Naive B cell (primary cell): Measurements from ENCODE around the gene KYAT1. TPM values are rescaled to one million over a fixed set of nuclear protein-coding genes. Genes with fewer than 3 reads are reported as not detected.

Experiments
- ATAC-seq, 2 donors: fragments of 150-1000 bp; cut with Tn5 transposase; 2 replicates each; pipeline ENCODE4 v1.10.0; 2021; ENCODE audit warnings: low read depth in 2 of 2, mild to moderate bottlenecking in 2 of 2, moderate library complexity in 2 of 2
- DNase-seq: peaks from one replicate; pipeline ENCODE4 v3.0.0; 2022
- H3K27ac Mint-ChIP-seq, 6 donors: one replicate each; pipeline ENCODE4 v1.8.0; 2020 to 2022; ENCODE audit warnings: mild to moderate bottlenecking in 6 of 6, mixed read lengths in 6 of 6, moderate library complexity in 5 of 6, inconsistent platforms in 2 of 6
- H3K27me3 Mint-ChIP-seq, 3 donors: one replicate each; pipeline ENCODE4 v1.8.0; 2021 to 2022; ENCODE audit warnings: mixed read lengths in 3 of 3, mild to moderate bottlenecking in 1 of 3
- H3K36me3 Mint-ChIP-seq, 2 donors: one replicate each; pipeline ENCODE4 v1.8.0; 2020 to 2022; ENCODE audit warnings: mixed read lengths in 2 of 2, inconsistent platforms in 1 of 2, mild to moderate bottlenecking in 1 of 2
- H3K4me1 Mint-ChIP-seq, 3 donors: one replicate each; pipeline ENCODE4 v1.8.0; 2020 to 2022; ENCODE audit warnings: mixed read lengths in 3 of 3, inconsistent platforms in 1 of 3, mild to moderate bottlenecking in 1 of 3, moderate library complexity in 1 of 3
- H3K4me3 Mint-ChIP-seq, 8 donors: one replicate each; pipeline ENCODE4 v1.8.0; 2020 to 2022; ENCODE audit warnings: mild to moderate bottlenecking in 8 of 8, mixed read lengths in 8 of 8, moderate library complexity in 8 of 8, inconsistent platforms in 2 of 8
- H3K9me3 Mint-ChIP-seq, 7 donors: one replicate each; pipeline ENCODE4 v1.8.0; 2020 to 2022; ENCODE audit warnings: mixed read lengths in 7 of 7, mild to moderate bottlenecking in 5 of 7, inconsistent platforms in 2 of 7, moderate library complexity in 1 of 7
- polyA plus RNA-seq, 6 donors: library from polyadenylated mRNA; unstranded; fragments of 300-500 nt; fragmentation: Illumina TruSeq; gene quantifications; one replicate each; pipeline ENCODE4 v1.2.3, GENCODE V29; 2021; ENCODE audit warnings: low read depth in 6 of 6

The KYAT1 gene
- polyA plus RNA-seq, 6 donors from 2014 or later, result 7.0 to 9.7 (median 8.5) TPM

DNA sequence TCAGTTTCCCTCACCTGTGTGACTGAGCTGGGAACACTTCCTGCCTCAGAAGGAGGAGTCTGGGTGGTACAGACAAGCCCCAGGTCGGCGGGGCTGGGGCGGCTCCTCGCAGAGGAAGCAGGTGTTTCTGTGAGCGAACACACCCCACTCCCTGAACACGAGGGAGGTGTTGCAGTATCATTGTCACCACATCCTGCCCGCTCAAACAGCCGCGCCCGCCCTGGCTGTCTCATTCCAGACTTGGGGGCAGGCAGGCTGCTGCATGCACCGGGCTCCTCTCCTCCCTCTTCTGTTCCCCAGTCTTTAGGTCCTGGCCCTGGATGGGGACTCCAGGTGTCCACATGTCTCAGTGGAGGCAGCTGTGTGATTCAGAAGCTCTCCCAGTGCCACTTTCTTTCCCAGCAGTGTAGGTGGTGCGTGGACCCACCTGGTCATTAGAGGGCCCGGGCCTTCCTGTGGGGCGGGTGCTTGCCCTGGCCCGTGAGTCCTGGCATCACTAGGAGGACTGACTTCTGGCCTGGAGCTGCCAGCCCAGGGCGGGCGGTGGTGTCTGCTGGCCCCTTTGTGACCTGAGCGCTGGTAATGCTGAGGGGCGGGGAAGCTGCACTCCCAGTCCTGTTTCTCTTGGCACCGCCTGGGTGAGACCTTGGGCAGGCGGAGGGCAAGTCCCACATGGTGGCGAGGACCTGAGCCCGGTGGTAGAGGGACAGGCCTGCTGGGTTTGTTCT, 20.8 kb upstream of the KYAT1 start:
- H3K4me1 Mint-ChIP-seq, result peaks cover 28 to 45% (median 30%) of the 10 kb centered on the region in 3 donors
- DNase-seq (peak; percentile 85), ATAC-seq (peak; percentile 99)
- H3K4me3 Mint-ChIP-seq, result peak overlapping the region; percentile 49 to 90 (median 80)
- H3K9me3 Mint-ChIP-seq, result no peaks in the 10 kb centered on the region
- peaks cover 0 to 4% of the 10 kb centered on the region in 2 donors for H3K36me3 Mint-ChIP-seq
- no peaks in the 10 kb centered on the region for H3K27me3 Mint-ChIP-seq
- H3K27ac Mint-ChIP-seq, result peak overlapping the region; percentile 91 to 99 (median 98)

- Mint-ChIP-seq H3K9me3 (no peaks in the 10 kb centered on the region), H3K4me1 (peaks cover 28 to 45% (median 30%) of the 10 kb centered on the region in 3 donors), H3K27ac (peak overlapping the region; percentile 91 to 99 (median 98)), H3K27me3 (no peaks in the 10 kb centered on the region), H3K4me3 (peak overlapping the region; percentile 49 to 90 (median 80)), H3K36me3 (no peaks in the 10 kb centered on the region)
- DNase-seq (no peak), ATAC-seq (peak in 1 of 2 donors; percentile 24)
Measured at GRCh38 chr9:128901822-128902221, 20.1 kb upstream of the KYAT1 start.

DNA sequence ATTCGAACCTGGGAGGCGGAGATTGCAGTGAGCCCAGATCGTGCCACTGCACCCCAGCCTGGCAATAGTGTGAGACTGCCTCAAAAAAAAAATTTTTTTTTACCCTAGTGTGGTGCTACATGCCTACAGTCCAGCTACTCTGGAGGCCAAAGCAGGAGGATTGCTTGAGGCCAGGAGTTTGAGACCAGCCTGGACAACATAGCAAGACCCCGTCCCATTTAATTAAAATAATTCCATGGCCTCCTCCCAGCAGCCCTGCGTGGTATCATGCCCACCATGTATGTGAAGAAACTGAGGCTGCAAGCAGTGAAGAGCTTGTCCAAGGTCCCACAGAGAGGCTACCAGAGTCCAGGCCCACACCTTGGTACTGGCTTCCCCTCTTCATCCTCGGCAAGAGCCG, 19.6 kb upstream of the KYAT1 start:
- H3K4me1 Mint-ChIP-seq, result peaks cover 25 to 43% (median 34%) of the 10 kb centered on the region in 3 donors

GRCh38 chr9:128899566-128900322, 18.0 kb upstream of the KYAT1 start:
- Mint-ChIP-seq H3K4me1 (peaks cover 29 to 51% (median 41%) of the 10 kb centered on the region in 3 donors), H3K27ac (peak overlapping the region; percentile 66 to 99 (median 90)), H3K4me3 (peak overlapping the region in 7 of 8 donors; percentile 2 to 70 (median 25)), H3K9me3 (no peaks in the 10 kb centered on the region), H3K36me3 (peaks cover 0 to 3% of the 10 kb centered on the region in 2 donors), H3K27me3 (no peaks in the 10 kb centered on the region)
- no peak for DNase-seq
- ATAC-seq, result no peak

More for the DNA sequence above, 19.6 kb upstream of the KYAT1 start:
- ATAC-seq (no peak), DNase-seq (no peak)
- Mint-ChIP-seq H3K36me3 (no peaks in the 10 kb centered on the region), H3K4me3 (peak overlapping the region in 5 of 8 donors; percentile 5 to 74 (median 29)), H3K27me3 (no peaks in the 10 kb centered on the region), H3K9me3 (no peaks in the 10 kb centered on the region), H3K27ac (peak overlapping the region; percentile 41 to 99 (median 90))

GRCh38 chr9:128898845-128899565, 17.3 kb upstream of the KYAT1 start:
- H3K27me3 Mint-ChIP-seq, result no peaks in the 10 kb centered on the region
- H3K4me3 Mint-ChIP-seq, result peak overlapping the region in 2 of 8 donors; percentile 2 to 25
- peaks cover 30 to 52% (median 43%) of the 10 kb centered on the region in 3 donors for H3K4me1 Mint-ChIP-seq
- no peak for ATAC-seq
- H3K27ac Mint-ChIP-seq, result peak overlapping the region; percentile 66 to 99 (median 90)
- no peaks in the 10 kb centered on the region for H3K9me3 Mint-ChIP-seq
- H3K36me3 Mint-ChIP-seq, result peaks cover 0 to 4% of the 10 kb centered on the region in 2 donors
- no peak for DNase-seq

- ATAC-seq (no peak), DNase-seq (no peak)
- H3K27me3 Mint-ChIP-seq, result no peaks in the 10 kb centered on the region
- H3K27ac Mint-ChIP-seq, result peak overlapping the region in 4 of 6 donors; percentile 54 to 92 (median 88)
- H3K4me1 Mint-ChIP-seq, result peaks cover 30 to 52% (median 45%) of the 10 kb centered on the region in 3 donors
- no peaks in the 10 kb centered on the region for H3K9me3 Mint-ChIP-seq
- peaks cover 0 to 4% of the 10 kb centered on the region in 2 donors for H3K36me3 Mint-ChIP-seq
- peak overlapping the region in 1 of 8 donors; percentile 47 for H3K4me3 Mint-ChIP-seq
Measured at GRCh38 chr9:128898382-128898781, 16.6 kb upstream of the KYAT1 start.

GRCh38 chr9:128895556-128895955, 13.8 kb upstream of the KYAT1 start:
- DNase-seq (no peak), ATAC-seq (no peak)
- Mint-ChIP-seq H3K36me3 (peaks cover 0 to 4% of the 10 kb centered on the region in 2 donors), H3K4me3 (no peak overlapping the region), H3K27me3 (no peaks in the 10 kb centered on the region), H3K27ac (peak overlapping the region in 1 of 6 donors; percentile 68), H3K9me3 (no peaks in the 10 kb centered on the region), H3K4me1 (peaks cover 20 to 40% (median 26%) of the 10 kb centered on the region in 3 donors)

- H3K9me3 Mint-ChIP-seq, result no peaks in the 10 kb centered on the region
- peak overlapping the region in 4 of 6 donors; percentile 3 to 91 (median 23) for H3K27ac Mint-ChIP-seq
- H3K4me1 Mint-ChIP-seq, result peaks cover 18 to 38% (median 19%) of the 10 kb centered on the region in 3 donors
- ATAC-seq (no peak), DNase-seq (no peak)
- H3K27me3 Mint-ChIP-seq, result no peaks in the 10 kb centered on the region
- peaks cover 0 to 4% of the 10 kb centered on the region in 2 donors for H3K36me3 Mint-ChIP-seq
- H3K4me3 Mint-ChIP-seq, result no peak overlapping the region
Measured at GRCh38 chr9:128894764-128895163, 13.0 kb upstream of the KYAT1 start.

GRCh38 chr9:128893354-128893753, 11.6 kb upstream of the KYAT1 start:
- Mint-ChIP-seq H3K27me3 (no peaks in the 10 kb centered on the region), H3K4me1 (peaks cover 14 to 33% (median 18%) of the 10 kb centered on the region in 3 donors), H3K4me3 (no peak overlapping the region), H3K27ac (peak overlapping the region in 1 of 6 donors; percentile 61), H3K36me3 (peaks cover 0 to 4% of the 10 kb centered on the region in 2 donors), H3K9me3 (no peaks in the 10 kb centered on the region)
- ATAC-seq (no peak), DNase-seq (no peak)

DNA sequence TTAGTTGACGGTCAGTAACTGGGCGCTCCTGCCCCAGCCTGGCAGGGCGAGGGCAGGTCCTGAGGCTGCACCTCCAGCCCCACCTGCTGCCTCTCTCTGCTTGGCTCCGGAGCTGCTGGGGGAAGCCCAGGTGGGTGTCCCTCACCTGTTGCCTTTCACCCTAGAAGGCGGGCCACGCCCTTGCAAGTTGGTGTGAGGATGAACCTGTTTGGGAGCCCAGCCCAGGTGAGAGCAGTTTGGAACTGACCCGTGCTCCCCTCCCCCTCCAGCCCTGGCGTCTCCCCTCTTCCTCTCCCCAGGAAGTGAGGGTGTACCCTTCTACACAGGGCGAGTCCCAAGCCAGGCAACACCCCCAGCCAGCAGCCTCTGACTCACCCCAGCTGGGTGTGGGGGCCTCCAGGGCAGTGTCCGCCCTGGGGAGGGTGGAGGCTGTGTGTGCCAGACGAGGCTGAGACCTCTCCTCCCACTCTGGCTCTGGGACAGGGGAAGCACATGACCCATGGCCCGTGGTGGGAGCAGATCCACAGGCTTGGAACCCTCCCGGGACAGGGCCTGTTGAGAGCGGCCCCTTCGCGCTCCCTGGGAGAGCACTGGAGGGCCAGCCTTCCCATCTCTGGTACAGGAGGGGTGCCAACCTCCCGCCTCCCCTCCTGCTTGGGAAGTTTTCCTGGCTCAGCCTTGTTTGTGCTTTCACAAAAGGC, 10.6 kb upstream of the KYAT1 start:
- H3K27ac Mint-ChIP-seq, result peak overlapping the region in 1 of 6 donors; percentile 19
- no peak overlapping the region for H3K4me3 Mint-ChIP-seq
- H3K4me1 Mint-ChIP-seq, result peaks cover 12 to 32% (median 20%) of the 10 kb centered on the region in 3 donors
- no peaks in the 10 kb centered on the region for H3K9me3 Mint-ChIP-seq
- no peaks in the 10 kb centered on the region for H3K27me3 Mint-ChIP-seq
- H3K36me3 Mint-ChIP-seq, result peaks cover 0 to 4% of the 10 kb centered on the region in 2 donors
- ATAC-seq (no peak), DNase-seq (no peak)

GRCh38 chr9:128891321-128892220, 9.8 kb upstream of the KYAT1 start:
- H3K27ac Mint-ChIP-seq, result no peak overlapping the region
- H3K9me3 Mint-ChIP-seq, result no peaks in the 10 kb centered on the region
- no peak for DNase-seq
- H3K4me1 Mint-ChIP-seq, result peaks cover 12 to 29% (median 20%) of the 10 kb centered on the region in 3 donors
- no peaks in the 10 kb centered on the region for H3K27me3 Mint-ChIP-seq
- no peak overlapping the region for H3K4me3 Mint-ChIP-seq
- H3K36me3 Mint-ChIP-seq, result peaks cover 0 to 4% of the 10 kb centered on the region in 2 donors
- ATAC-seq, result no peak

GRCh38 chr9:128887914-128888350, 6.2 kb upstream of the KYAT1 start:
- H3K27ac Mint-ChIP-seq, result no peak overlapping the region
- DNase-seq (no peak), ATAC-seq (no peak)
- H3K4me3 Mint-ChIP-seq, result peak overlapping the region in 1 of 8 donors; percentile 48
- H3K27me3 Mint-ChIP-seq, result no peaks in the 10 kb centered on the region
- peaks cover 31 to 35% (median 34%) of the 10 kb centered on the region in 3 donors for H3K4me1 Mint-ChIP-seq
- H3K9me3 Mint-ChIP-seq, result no peaks in the 10 kb centered on the region
- H3K36me3 Mint-ChIP-seq, result peaks cover 0 to 7% of the 10 kb centered on the region in 2 donors
